ENCODE results near the gene SORCS3. TPM values are rescaled to one million over a fixed set of nuclear protein-coding genes. Genes with fewer than 3 reads are reported as not detected.

SORCS3 gene
- total RNA-seq, 1 experiment from 2014 or later = not detected

GRCh38 chr10:104921763-104922162 is 280.7 kb downstream of the SORCS3 start:
- Histone ChIP-seq H3K36me3 (ENCODE audit: control insufficient read depth, insufficient read depth, low read length) (no peaks in the 10 kb centered on the region), H3K4me1 (ENCODE audit: control insufficient read depth, insufficient read depth, low read length) (no peaks in the 10 kb centered on the region), H3K27me3 (ENCODE audit: control insufficient read depth, insufficient read depth, low read length) (no peaks in the 10 kb centered on the region), H3K27ac (ENCODE audit: low read length) (no peak overlapping the region), H3K4me3 (ENCODE audit: low read depth in 2 of 2, low read length in 2 of 2) (no peak overlapping the region), H3K9me3 (ENCODE audit: control insufficient read depth, insufficient read depth, low read depth, low read length) (no peaks in the 10 kb centered on the region)
- DNase-seq (ENCODE audit: low read depth, low spot score) = no peak
- ChIA-PET POLR2A (no interaction called here), CTCF (no interaction called here)
- BruUV-seq (replicated peaks) = no TSS peak
- no peak for TF ChIP-seq POLR2AphosphoS5 (IDR thresholded peaks at IDR 0.05; ENCODE audit: low read depth, low read length)
- no peak for TF ChIP-seq REST (IDR thresholded peaks at IDR 0.05; ENCODE audit: insufficient read depth in 1 of 2, low read depth in 2 of 2, low read length in 1 of 2)
- no peak for TF ChIP-seq CTCF (IDR thresholded peaks at IDR 0.05)
- no peak for TF ChIP-seq SIN3A (IDR thresholded peaks at IDR 0.05; ENCODE audit: borderline replicate concordance, insufficient read depth, low read depth, low read length)
- TF ChIP-seq TCF7L2 (IDR thresholded peaks at IDR 0.05; ENCODE audit: low read depth, low read length) = no peak
- in situ Hi-C loops (cut with HindIII; ENCODE audit: low pct_unique_long_range_greater_than_20kb, low sequenced_read_pairs) (no loop called here), intact Hi-C loops (cut with micrococcal nuclease; ENCODE audit: unreplicated experiment) (no loop called here)
- no peak for ATAC-seq

GRCh38 chr10:104922810-104923209 is 281.7 kb downstream of the SORCS3 start:
- H3K27ac ChIP-seq (ENCODE audit: low read length) = no peak overlapping the region
- TF ChIP-seq TCF7L2 (IDR thresholded peaks at IDR 0.05; ENCODE audit: low read depth, low read length) = no peak
- no peak for TF ChIP-seq POLR2AphosphoS5 (IDR thresholded peaks at IDR 0.05; ENCODE audit: low read depth, low read length)
- TF ChIP-seq REST (IDR thresholded peaks at IDR 0.05; ENCODE audit: insufficient read depth in 1 of 2, low read depth in 2 of 2, low read length in 1 of 2) = no peak
- TF ChIP-seq SIN3A (IDR thresholded peaks at IDR 0.05; ENCODE audit: borderline replicate concordance, insufficient read depth, low read depth, low read length) = no peak
- no peak for TF ChIP-seq CTCF (IDR thresholded peaks at IDR 0.05)
- intact Hi-C loops (cut with micrococcal nuclease; ENCODE audit: unreplicated experiment) = no loop called here
- ATAC-seq = no peak
- no peaks in the 10 kb centered on the region for H3K9me3 ChIP-seq (ENCODE audit: control insufficient read depth, insufficient read depth, low read depth, low read length)
- CTCF ChIA-PET = no interaction called here
- DNase-seq (ENCODE audit: low read depth, low spot score) = no peak
- no peaks in the 10 kb centered on the region for H3K36me3 ChIP-seq (ENCODE audit: control insufficient read depth, insufficient read depth, low read length)
- no TSS peak for BruUV-seq (replicated peaks)
- H3K4me1 ChIP-seq (ENCODE audit: control insufficient read depth, insufficient read depth, low read length) = no peaks in the 10 kb centered on the region
- no peaks in the 10 kb centered on the region for H3K27me3 ChIP-seq (ENCODE audit: control insufficient read depth, insufficient read depth, low read length)
- in situ Hi-C loops (cut with HindIII; ENCODE audit: low pct_unique_long_range_greater_than_20kb, low sequenced_read_pairs) = no loop called here
- no peak overlapping the region for H3K4me3 ChIP-seq (ENCODE audit: low read depth in 2 of 2, low read length in 2 of 2)
- POLR2A ChIA-PET = no interaction called here
